ENCODE measurements around the gene REX1BD. TPM values are rescaled to one million over a fixed set of nuclear protein-coding genes. Genes with fewer than 3 reads are reported as not detected.

The REX1BD gene
- total and polyA plus RNA-seq, 2 of the 13 experiments (the other 11 are each of a cell fraction or from before 2014, with no cell fraction given), result 7.5 to 25.4 TPM

DNA sequence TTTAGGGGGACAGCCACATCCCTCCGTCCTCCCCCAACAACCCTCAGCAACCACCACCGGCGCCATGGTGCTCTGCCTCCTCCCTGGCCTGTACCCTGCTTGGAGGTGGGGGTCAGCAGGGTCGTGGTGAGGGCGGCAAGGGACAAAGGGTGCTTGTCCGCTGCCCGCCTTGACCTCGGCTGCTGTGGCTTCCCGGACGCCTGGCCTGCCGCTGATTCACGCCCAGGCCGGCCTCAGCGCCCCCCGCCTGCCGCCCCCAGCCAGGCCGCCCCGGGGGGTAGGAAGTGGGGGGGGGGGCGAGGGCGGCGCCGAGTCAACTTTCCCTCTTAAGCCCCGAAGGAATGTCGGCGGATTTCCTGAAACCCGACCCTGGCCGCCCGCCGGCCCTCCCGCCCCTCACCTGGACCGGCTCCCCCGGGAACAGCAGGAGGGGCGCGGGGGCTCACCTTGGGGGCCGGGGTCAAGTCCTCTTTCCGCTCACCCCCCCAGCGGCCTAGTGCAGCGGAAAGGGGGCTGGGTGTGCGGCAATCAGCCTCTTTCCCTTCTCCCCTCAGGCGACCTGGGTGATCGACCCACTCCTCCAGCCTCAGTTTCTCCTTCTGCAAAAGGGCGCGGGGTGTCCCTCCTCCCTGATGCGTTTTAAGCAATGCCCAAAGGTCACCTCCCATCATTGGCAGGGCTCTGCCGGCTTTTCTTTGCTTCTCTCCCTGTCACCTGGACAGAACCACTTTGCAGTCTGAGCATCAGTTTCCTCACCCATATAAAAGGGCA, 22.1 kb downstream of the REX1BD start (continued):
- TF ChIP-seq PHF21A (CRISPR knock-in tag; IDR thresholded peaks at IDR 0.05), result peak; percentile 92
- peak; percentile 90; the same call in 1 of the 2 replicates for TF ChIP-seq ZNF788 (CRISPR knock-in tag; IDR thresholded peaks at IDR 0.05; ENCODE audit: borderline replicate concordance)
- TF ChIP-seq HOXA3 (CRISPR knock-in tag; IDR thresholded peaks at IDR 0.05), result peak; percentile 57
- TF ChIP-seq ZNF512B (CRISPR knock-in tag; IDR thresholded peaks at IDR 0.05; ENCODE audit: borderline replicate concordance), result peak; percentile 88; the same call in 1 of the 2 replicates
- TF ChIP-seq FOXP4 (CRISPR knock-in tag; IDR thresholded peaks at IDR 0.05), result peak; percentile 62
- TF ChIP-seq, protein P1, sequence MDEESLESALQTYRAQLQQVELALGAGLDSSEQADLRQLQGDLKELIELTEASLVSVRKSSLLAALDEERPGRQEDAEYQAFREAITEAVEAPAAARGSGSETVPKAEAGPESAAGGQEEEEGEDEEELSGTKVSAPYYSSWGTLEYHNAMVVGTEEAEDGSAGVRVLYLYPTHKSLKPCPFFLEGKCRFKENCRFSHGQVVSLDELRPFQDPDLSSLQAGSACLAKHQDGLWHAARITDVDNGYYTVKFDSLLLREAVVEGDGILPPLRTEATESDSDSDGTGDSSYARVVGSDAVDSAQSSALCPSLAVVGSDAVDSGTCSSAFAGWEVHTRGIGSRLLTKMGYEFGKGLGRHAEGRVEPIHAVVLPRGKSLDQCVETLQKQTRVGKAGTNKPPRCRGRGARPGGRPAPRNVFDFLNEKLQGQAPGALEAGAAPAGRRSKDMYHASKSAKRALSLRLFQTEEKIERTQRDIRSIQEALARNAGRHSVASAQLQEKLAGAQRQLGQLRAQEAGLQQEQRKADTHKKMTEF (CRISPR knock-in tag; IDR thresholded peaks at IDR 0.05), result peak; percentile 95; the same call in 1 of the 2 replicates
- peak; percentile 87 for TF ChIP-seq GABPB1 (CRISPR knock-in tag; IDR thresholded peaks at IDR 0.05)
- peak; percentile 67; the same call in 1 of the 2 replicates for TF ChIP-seq BRCA1 (CRISPR knock-in tag; IDR thresholded peaks at IDR 0.05)
- peak; percentile 18; the same call in 1 of the 2 replicates for TF ChIP-seq KDM4B (CRISPR knock-in tag; IDR thresholded peaks at IDR 0.05)
- TF ChIP-seq ZFYVE20 (CRISPR knock-in tag; IDR thresholded peaks at IDR 0.05; ENCODE audit: borderline replicate concordance, low read depth), result no peak
- TF ChIP-seq ZNF550 (CRISPR knock-in tag; IDR thresholded peaks at IDR 0.05; ENCODE audit: borderline replicate concordance), result 0 out of 2 replicates have a peak, but pooled peaks have one; percentile 12
- 0 out of 2 replicates have a peak, but pooled peaks have one; percentile 25 for TF ChIP-seq FIP1L1 (IDR thresholded peaks at IDR 0.05; ENCODE audit: borderline replicate concordance, insufficient read depth, low read depth, low read length)
- TF ChIP-seq ESRRA (CRISPR knock-in tag; IDR thresholded peaks at IDR 0.05; ENCODE audit: low read depth), result peak; percentile 56; the same call in 1 of the 2 replicates
- peak; percentile 74; the same call in 1 of the 2 replicates for TF ChIP-seq ZNF446 (CRISPR knock-in tag; IDR thresholded peaks at IDR 0.05)
- TF ChIP-seq ZNF20 (CRISPR knock-in tag; IDR thresholded peaks at IDR 0.05), result no peak
- TF ChIP-seq, protein P2, sequence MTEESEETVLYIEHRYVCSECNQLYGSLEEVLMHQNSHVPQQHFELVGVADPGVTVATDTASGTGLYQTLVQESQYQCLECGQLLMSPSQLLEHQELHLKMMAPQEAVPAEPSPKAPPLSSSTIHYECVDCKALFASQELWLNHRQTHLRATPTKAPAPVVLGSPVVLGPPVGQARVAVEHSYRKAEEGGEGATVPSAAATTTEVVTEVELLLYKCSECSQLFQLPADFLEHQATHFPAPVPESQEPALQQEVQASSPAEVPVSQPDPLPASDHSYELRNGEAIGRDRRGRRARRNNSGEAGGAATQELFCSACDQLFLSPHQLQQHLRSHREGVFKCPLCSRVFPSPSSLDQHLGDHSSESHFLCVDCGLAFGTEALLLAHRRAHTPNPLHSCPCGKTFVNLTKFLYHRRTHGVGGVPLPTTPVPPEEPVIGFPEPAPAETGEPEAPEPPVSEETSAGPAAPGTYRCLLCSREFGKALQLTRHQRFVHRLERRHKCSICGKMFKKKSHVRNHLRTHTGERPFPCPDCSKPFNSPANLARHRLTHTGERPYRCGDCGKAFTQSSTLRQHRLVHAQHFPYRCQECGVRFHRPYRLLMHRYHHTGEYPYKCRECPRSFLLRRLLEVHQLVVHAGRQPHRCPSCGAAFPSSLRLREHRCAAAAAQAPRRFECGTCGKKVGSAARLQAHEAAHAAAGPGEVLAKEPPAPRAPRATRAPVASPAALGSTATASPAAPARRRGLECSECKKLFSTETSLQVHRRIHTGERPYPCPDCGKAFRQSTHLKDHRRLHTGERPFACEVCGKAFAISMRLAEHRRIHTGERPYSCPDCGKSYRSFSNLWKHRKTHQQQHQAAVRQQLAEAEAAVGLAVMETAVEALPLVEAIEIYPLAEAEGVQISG (CRISPR knock-in tag; IDR thresholded peaks at IDR 0.05), result peak; percentile 24; the same call in 1 of the 2 replicates
- TF ChIP-seq, protein P3, sequence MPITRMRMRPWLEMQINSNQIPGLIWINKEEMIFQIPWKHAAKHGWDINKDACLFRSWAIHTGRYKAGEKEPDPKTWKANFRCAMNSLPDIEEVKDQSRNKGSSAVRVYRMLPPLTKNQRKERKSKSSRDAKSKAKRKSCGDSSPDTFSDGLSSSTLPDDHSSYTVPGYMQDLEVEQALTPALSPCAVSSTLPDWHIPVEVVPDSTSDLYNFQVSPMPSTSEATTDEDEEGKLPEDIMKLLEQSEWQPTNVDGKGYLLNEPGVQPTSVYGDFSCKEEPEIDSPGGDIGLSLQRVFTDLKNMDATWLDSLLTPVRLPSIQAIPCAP (CRISPR knock-in tag; IDR thresholded peaks at IDR 0.05; ENCODE audit: low read depth), result no peak
- TF ChIP-seq CENPT (CRISPR knock-in tag; IDR thresholded peaks at IDR 0.05; ENCODE audit: low read depth), result peak; percentile 60; the same call in 1 of the 2 replicates
